Measurements from ENCODE around the gene LTBP1.
"Not testable (repeated sequence)": the region's sequence is repeated elsewhere in the genome, so short reads cannot be mapped to it uniquely, and the experiment has no call there.

DNA sequence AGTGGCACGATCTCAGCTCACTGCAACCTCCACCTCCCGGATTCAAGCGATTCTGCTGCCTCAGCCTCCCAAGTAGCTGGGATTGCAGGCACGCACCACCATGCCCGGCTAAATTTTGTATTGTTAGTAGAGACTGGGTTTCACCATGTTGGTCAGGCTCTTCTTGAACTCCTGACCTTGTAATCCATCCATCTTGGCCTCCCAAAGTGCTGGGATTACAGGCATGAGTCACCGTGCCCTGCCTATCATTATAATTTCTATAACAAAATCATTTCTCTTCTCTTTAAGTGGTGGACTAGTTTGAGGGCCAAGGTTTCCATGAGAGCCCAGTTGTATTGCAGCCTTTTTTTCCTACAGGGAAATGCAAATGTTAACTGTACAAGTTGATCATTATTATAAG, 442.9 kb downstream of the LTBP1 start:
- TF ChIP-seq CTCF (IDR thresholded peaks at IDR 0.05; ENCODE audit: insufficient read depth, low read length); POLR2AphosphoS5 (IDR thresholded peaks at IDR 0.05; ENCODE audit: low read depth): not testable (repeated sequence)

All from HL-60 (cell line).